NCI-H1092 treated with DMSO at 0.1 percent for 48 hours (cell line): Measurements from ENCODE around the gene HDAC3.

ENCODE experiments used
- DNase-seq: peaks from one replicate; lab custom pipeline; 2025; lab: John Stamatoyannopoulos, UW

HDAC3 gene

DNA sequence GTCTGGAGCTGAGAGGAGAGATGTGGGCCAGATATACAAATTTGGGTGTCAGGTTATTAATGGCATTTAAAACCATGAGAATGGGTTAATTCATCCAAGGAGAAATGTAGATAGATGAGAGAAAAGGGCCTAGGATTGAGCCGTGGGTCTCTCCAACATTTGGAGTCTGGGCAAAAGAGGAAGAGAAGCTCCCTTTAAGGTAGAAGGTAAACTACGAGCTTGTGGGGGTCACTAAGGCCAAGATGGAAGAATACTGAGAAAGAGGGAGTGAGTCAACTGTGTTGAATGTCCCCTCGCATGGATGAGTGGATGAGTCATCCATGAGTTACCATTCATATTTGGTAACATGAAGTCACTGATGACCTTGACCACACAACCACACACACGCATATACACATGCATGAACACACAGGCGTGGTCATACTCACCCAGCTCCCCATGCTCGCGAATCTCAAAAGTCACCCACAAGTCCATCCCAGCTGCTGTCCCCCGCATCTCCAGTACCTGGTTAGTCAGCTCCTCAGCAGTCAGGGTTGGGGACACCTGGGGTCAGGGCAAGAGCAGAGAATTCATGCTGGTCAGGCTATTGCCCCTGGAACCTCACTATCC lies 21.4 kb upstream of the HDAC3 start:
- DNase-seq, result no peak

DNA sequence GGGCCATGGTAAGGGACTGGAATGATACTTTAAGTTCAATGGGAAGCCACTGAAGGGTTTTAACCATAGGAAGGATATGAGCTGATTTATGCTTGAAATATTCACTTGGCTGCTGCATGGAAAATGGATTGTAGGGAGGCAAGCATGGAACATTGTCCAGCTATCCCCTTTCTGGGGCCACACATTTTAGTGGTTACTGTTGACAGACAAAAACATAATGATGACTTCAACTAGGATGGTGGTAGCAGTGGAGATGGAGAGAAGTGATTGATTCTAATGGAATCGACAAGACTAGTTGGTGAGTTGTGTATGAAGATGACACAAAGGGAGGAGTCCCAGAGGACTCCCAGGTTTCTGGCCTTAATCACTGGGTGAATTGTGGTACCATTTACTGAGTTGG lies 20.8 kb upstream of the HDAC3 start:
- no peak for DNase-seq

DNA sequence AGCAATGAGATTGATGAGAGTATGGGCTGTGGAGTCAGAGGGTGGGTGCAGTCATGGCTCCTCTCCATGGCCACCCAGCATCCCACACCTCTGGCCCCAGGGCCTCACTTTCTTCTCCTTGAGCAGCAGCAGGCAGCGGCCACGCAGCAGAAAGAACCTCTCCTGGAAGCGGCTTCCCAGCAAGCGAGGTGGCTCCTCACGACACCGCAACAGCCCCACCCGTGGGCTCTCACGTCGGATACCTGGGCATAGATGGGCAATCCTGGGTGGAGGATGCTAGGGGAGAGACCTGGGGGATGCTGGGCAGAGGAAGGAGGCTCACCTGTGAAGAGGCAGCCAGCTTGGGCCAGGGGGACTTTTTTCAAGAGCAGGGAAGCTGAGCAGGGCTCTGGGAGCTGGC lies 19.7 kb upstream of the HDAC3 start:
- no peak for DNase-seq

DNA sequence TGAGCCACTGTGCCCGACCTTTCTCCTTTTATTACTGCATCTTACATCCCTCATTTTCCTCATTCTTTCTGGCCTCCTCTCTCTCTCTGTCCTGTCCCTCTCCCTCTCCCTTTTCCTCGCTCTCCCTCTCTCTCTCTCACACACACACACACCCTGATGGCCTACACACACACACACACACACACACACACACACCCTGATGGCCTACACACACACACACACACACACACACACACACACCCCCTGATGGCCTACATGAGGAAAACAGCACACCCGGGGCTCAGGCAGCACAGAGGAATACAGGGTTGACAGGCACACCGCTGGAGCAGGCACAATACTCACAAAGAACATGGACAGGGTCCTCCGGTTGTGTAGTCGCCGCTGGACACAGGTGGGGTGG lies 18.4 kb upstream of the HDAC3 start:
- no peak for DNase-seq

DNA sequence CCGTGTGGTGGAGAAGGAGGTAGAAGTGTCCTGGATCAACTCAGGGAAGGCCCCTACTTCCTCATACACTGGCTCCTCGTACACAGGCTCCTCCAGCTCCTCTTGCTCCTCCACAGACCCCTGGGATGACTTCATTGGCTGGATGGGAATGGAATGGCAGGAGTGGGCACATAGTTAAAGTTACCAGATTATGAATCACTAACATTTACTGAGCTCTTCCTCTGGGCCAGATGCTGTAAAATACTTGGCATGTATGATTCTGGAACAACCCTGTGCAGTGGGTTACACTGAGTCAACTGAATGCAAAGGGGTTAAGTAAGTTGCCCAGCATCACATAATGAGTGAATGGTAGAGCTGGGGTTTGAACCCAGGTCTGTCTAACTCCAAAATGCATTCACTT lies 17.6 kb upstream of the HDAC3 start:
- DNase-seq, result no peak

DNA sequence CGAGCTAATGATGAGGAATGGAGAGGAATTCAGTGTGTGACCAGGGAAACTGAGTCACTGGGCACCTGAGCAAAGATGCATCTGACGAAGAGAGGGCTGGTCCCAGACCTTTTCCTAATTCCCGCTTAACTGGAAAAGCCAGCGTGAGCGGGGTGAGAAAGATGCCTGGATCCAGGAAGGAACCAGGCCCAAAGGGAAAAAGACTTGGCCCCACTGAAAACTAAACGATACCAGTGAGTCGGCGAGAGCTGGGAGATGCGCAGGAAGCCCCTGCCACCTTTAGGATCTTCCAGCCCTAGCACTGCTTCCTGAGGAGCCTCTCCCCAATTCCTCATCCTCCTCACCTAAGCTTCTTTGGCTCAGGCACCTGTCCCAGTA lies 15.1 kb upstream of the HDAC3 start:
- DNase-seq, result no peak

DNA sequence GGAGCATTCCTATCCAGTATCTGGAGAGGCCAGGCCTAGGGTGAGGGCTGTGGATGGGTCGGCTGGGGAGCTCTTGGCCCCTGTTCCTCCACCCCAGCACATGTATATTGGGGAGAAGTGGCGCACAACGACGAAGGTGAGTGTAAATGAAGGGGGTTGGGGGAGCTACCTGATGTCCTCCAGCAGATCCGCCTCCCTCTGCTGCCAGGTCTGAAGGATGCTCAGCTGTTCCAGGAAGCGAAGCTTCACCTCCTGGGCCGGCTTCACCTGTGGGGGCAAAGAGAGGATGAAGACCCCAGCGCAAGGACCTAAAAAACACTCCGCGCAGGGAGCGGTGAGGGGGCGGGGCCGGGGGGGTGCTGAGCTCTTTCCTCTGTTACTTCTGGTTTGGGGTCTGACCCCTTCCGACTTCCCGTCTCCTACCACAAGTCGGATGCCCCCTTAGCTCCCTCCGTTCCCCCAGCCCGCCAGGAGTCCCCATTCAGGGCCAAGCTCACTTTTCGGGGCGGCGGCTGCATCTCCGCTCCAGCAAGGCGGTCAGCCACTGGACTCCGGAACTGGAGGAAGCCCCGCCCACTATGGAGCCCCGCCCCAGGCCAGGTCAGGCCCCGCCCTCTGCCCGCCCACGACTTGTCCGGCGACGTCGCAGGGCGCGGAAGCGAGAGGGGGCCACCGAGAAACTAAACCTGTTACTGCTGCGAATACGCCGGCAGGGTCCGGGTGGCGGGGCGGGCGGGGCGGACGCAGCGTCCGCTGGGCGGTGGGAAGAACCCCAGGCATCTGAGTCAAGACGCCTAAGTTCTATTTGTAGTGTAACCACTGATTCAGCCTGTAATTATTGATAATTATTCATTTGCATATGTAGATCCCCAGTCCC lies 14.4 kb upstream of the HDAC3 start, which contains the start of gene FCHSD1:
Gene FCHSD1 (minus strand): TSS at position 568 of the 877 bp plus-strand sequence. CDS start 50 bp downstream, at position 518.
- no peak for DNase-seq

DNA sequence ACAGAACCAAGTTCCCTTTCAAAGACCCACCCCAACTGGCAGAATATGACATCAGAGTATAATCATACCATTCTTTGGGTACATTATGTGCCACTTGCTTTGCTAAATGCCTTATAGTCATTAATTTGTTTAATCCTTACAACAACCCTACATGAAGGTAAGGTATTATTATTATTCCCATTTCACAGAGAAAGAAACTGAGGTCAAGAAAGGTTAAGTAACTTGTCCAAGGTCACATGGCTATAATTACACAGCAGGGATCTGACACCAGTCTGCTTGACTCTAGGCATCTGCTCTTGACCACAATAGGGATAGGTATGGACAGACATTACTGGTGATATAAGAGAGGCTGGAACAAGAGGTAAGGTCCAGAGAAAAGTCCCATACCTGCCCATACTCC lies 13.3 kb upstream of the HDAC3 start:
- DNase-seq, result no peak

DNA sequence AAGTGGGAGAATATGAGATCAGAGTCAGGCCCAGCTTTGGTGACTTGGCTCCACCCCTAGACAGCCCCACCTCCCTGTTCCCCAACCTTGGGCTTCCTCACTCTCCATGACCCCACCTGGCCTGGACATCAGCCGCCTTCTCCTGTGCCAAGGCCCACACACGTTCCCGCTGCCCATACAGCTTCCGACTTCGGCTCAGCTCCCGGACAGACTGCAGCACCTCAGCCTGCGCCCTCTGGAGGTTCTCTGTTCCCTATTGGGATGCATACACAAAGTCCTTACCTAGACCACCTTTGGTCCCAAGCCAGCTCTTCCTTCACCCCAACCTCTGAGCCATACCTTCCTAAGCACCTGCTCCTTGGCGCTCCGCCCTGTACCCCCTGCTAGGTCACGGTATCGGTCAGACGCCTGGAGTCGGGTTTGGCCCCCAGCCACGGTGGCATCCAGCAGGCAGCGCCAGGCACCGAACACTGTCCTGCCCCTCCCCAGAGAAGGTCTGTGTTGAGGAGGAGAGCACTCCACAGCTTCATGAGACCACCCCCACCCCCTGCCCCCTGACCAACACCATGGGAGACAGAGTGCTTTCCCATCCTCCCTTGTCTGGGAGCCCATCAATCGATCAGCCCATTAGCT lies 12.5 kb upstream of the HDAC3 start:
- no peak for DNase-seq

DNA sequence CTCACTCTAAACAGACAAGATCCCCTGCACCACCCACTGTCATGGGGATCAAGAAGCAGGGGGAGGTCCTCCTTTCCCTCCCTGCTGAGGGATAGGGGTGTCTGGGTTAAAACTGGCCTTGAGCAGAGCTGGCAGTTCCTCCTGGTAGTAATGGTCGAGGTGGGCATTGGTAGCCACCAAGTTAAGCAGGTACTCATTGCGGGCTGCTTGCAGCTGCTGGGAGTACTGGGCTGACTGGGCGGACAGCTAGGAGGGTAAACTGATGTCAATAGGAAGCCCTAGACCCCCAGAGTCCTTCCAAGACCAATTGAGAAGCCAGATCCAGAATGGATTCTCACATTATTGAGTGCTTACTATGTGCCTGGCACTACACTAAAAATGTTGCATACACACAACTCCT lies 11.2 kb upstream of the HDAC3 start:
- DNase-seq, result no peak

DNA sequence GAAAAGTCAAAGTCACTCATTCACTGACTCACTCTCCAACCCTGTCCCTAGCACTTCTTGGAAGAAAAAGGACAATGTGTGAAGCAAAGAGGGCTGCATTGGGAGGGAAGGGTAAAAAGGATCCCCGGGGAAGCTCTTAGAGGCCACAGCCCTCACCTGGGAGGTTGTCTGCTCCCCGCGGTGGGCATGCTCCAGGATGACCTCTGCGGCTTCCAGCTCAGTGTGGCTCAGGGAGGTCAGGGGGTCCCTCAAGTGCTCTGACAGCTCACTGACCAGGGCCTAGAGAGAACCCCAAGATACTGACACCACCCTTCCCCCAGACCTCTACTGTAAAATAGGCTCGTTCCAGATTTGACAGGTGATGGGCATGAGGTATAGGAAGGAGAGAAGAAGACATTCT lies 10.6 kb upstream of the HDAC3 start:
- DNase-seq, result no peak

DNA sequence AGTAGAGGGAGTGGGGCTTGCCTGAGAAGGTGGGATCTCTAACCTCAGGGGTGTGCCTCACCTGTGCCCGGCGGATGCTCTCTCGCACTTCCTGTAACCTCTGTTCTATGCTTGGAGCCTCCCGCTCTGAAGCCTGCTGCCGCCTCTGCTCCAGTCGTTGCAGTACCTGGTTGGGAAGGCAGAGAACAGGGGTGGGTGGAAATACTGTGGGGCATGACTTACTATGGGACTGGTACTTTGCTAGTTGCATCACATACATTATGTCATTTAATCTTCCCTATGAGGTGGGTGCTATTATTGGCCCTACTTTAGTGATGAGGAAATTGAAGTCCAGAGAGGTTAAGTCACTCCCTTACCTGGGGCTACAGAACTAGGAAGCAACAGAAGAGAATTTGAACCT lies 9.4 kb upstream of the HDAC3 start:
- no peak for DNase-seq

DNA sequence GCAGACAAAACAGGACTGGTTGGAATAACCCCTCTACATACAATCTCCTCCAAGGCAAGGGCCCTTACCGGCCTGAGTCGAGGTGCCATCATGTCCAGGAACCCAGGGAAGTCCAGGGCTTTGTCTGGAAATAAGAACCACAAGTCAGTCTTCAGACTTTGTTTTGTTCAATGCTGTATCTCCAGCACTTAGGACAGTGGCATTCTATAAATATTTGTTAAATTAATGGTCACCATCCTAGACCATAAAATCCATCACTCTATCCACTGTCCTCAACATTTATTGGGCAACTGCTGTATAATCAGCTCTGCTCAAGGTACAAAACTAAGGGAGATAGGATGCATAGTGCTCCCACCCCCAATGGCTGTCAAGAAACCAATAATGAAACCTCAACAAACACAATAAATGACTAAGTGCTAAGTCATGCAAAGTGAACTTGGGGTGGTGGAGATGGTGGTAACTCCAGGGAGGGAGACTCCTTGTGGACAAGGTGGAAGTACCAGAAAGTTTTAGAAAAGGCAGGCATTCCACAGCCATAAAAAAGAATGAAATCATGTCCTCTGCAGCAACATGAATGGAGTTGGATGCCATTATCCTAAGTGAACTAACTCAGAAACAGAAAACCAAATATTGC lies 5.1 kb upstream of the HDAC3 start:
- no peak for DNase-seq

DNA sequence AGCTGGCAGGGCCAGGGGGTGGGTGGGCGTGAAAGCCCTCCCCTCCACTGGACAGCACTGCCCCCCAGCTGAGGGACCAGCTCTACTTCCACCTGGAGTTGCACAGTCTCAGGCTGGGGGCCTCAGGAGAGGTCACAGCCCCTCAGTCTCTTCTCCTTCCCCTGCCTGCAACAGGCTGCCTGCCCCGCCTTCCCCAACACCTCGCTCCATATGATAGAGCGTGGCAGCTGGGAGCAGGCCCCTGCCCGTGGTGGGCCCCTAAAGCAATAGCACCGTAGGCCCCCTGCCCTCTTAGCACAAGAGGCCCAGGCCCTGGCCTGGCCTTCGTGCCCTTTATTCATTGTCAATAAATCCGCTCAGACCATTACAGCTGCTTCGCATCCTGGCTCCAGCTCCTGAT lies 4.0 kb upstream of the HDAC3 start:
- DNase-seq, result no peak

DNA sequence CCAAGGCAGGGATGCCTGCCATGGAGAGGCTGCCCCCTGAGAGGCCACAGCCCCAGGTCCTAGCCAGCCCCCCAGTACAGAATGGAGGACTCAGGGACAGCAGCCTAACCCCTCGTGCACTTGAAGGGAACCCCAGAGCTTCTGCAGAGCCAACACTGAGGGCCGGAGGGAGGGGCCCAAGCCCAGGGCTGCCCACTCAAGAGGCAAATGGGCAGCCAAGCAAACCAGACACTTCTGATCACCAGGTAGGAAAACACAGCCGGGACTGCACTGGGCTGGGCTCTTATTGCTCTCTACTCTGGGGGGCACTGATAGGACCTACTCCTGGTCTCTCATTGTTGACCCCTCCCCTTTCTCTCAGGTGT lies 3.4 kb upstream of the HDAC3 start:
- no peak for DNase-seq

DNA sequence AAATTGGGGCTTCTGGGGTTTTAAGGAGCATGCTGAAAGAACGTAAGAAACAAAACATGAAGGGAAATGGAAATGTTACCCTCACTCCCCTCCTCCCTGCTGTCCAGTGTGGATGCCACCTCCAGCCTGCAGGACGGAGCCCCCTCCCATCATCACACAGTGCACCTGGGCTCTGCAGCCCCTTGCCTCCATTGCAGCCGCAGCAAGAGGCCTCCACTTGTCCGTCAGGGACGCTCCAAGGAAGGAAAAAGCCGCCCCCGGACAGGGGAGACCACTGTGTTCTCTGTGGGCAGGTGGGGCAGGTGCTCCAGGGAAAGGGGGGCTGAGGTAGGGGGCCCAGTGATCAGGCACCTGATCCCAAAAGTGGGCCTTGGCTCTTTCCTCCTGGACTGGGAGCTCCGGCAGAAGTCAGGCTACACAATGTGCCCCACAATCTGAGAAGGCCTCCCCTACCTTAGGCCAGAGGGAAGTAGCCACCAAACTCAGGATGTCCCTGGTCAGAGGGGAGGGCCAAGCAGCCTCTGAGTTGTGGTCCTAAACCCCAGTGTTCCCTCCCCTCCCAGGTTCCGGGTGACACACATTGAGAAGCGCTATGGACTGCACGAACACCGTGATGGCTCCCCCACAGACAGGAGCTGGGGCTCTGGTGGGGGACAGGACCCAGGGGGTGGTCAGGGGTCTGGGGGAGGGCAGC lies 2.9 kb upstream of the HDAC3 start:
- no peak for DNase-seq

DNA sequence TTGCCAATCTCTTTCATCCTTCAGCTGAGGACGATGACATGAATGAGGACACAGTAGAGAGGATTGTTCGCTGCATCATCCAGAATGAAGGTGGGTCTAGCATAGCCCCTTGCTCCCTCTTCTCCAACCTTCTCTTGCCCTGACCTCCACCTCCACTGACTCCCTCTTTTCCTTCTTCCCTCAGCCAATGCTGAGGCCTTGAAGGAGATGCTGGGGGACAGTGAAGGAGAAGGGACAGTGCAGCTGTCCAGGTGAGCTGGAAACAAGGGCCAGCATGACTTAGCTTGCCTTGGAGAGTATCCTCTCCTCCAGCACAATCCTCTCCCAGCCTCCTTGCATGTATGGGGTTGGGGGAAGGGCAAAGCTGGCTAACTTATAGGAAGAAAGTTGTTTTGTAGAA lies 2.1 kb upstream of the HDAC3 start:
- DNase-seq, result no peak

DNA sequence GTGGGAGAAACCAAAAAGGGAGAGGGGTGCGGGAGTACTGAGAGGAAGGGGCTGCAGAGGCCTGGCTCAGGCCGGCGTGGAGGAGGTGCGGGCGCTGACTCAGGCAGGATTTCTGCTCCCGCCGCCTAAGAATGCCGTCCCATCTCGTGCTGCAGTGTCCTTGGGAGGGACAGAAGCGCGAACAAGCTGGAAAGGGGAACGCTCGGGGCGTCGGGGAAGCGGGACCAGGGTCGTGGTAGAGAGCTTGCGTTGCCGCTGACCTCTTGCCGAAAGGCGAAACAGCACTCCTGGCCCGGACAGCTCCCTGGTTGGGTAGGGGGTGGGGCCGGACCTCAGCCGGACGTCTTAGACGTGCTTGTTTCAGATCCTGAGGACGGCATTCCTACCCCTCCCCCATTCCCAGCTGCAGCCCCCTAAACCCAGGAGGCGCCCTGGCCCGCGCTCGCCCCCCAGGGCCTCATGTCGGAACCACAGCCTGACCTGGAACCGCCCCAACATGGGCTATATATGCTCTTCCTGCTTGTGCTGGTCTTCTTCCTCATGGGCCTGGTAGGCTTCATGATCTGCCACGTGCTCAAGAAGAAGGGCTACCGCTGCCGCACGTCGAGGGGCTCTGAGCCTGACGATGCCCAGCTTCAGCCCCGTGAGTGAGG lies 1.2 kb upstream of the HDAC3 start:
- peak; percentile 10 for DNase-seq

DNA sequence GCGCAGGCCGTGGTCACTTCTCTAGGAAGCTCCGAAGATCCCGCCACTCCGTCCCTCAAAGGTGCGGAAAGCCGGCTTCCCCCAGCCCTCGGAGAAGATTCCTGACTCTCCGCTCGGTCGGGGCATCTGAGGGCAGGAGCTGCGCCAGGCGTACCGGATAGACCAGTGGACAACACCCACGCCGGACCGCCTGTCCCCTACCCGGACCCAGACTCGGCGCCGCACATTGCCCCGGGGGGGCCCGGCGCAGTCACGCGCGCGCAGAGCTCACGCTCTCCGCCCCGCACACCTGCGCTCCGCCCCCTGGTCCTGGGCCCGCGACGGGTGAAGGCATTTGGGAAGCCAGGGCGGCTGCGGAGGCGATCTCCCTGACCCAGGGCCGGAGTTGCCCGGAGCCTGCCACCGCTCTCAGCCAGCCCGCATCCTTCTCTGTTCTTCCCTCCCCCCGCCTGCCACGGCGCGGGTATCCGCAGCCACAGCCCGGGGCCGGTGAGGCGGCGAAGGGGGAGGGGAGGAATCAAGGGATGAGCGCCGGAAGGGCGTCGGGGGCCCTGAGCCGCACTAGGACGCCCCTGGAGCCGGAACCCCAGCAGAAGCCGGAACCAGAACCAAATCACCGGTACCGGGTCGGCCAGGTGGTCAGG lies 596 bp upstream of the HDAC3 start:
- DNase-seq, result no peak

DNA sequence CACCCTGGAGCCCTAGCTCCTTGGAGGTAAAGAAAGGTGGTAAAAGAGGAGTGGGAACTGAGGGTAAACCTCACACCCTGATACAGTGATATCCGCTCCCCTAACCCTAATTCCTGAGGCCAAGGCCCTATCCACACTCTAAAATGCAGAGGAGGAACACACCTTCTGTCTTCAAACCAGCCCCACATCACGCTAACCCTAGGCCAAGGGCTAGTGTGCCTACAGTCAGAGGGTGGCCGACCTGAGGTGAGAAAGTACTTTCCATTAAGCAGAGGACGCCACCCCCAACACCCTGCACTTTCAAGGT lies 590 bp downstream of the HDAC3 start:
- no peak for DNase-seq

DNA sequence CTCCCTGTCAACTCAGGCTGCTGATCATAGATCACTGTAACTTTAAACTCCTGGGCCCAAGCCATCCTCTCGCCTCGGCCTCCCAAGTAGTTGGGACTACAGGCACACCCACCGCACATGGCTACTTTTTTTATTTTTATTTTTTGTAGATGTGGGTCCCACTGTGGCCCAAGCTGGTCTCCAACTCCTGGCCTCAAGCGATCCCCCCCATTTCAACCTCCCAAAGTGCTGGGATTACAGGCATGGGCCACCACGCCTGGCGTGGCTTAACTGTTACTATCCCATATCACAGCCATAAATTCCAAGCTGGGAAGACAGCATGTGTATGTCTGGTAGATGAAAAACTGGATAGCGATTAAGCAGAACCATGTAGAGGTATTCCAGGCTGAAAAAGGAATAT lies 1.0 kb downstream of the HDAC3 start:
- no peak for DNase-seq
